ENCODE results near the gene ABHD2.
"Not testable (repeated sequence)": the region's sequence is repeated elsewhere in the genome, so short reads cannot be mapped to it uniquely, and the experiment has no call there.

GRCh38 chr15:89049016-89049666 is 39.1 kb upstream of the ABHD2 start:
- TF ChIP-seq, protein P1, sequence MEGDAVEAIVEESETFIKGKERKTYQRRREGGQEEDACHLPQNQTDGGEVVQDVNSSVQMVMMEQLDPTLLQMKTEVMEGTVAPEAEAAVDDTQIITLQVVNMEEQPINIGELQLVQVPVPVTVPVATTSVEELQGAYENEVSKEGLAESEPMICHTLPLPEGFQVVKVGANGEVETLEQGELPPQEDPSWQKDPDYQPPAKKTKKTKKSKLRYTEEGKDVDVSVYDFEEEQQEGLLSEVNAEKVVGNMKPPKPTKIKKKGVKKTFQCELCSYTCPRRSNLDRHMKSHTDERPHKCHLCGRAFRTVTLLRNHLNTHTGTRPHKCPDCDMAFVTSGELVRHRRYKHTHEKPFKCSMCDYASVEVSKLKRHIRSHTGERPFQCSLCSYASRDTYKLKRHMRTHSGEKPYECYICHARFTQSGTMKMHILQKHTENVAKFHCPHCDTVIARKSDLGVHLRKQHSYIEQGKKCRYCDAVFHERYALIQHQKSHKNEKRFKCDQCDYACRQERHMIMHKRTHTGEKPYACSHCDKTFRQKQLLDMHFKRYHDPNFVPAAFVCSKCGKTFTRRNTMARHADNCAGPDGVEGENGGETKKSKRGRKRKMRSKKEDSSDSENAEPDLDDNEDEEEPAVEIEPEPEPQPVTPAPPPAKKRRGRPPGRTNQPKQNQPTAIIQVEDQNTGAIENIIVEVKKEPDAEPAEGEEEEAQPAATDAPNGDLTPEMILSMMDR (IDR thresholded peaks at IDR 0.05), result not testable (repeated sequence)
- TF ChIP-seq POLR2A (IDR thresholded peaks at IDR 0.05), result not testable (repeated sequence)

All from upper lobe of left lung (tissue), 4 donors.